ENCODE data around the gene B4GALT5.

Gene B4GALT5

DNA sequence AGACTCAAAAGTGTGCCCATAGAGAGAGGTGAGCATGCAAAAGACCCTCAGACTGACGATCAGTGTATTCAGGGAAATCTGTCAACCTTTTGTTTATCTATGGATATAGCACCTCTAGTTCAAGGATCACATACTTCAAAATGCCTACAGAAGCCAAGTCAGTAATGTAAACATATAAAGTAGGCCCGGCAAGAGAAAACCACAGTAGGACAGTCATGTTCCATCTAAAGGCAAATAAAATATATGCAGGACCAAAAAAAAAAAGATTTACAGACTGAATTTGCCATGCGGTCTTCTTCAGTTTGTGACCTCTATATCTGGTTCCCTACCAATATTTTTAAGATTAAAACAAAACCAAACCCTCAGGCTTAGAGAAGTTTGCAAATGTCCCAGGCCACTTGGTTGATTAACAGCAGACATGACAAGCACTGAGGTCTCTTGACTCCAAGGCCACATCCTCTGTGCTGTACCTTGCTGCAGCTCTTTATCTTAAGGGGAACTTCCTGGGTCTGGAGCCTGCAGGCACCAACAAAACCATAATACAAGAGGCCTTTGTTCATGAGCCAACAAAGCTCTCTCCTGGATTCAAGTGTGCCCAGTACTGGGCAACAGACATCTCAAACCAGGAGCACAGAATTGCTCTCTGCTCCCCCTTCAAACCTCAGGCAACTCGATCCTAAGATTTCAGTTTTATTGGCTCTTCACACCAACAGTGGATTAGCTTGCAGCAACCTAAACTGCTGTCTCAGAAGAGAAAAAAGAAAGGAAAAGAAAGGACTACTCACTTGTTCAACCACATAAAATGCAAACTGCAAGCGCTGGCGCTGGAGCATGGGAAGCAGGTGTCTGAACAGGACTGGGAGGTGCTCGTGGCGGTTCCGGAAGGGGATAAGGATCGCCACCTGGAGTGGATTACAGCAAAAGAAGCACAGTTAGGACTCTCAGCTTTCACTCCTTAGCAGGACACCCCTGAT is 71.7 kb downstream of the B4GALT5 start:
- no peaks in the 10 kb centered on the region for H3K4me1 ChIP-seq (ENCODE audit: insufficient read depth, poor library complexity, severe bottlenecking)
- TF ChIP-seq CTCF (IDR thresholded peaks at IDR 0.05; ENCODE audit: poor library complexity, severe bottlenecking) = no peak
- peaks cover 97% of the 10 kb centered on the region for H3K36me3 ChIP-seq (ENCODE audit: low read depth)
- no peaks in the 10 kb centered on the region for H3K27me3 ChIP-seq (ENCODE audit: insufficient read depth, poor library complexity, severe bottlenecking)
- no peak overlapping the region for H3K27ac ChIP-seq (ENCODE audit: poor library complexity, severe bottlenecking)
- no peaks in the 10 kb centered on the region for H3K9me3 ChIP-seq (ENCODE audit: severe bottlenecking)
- no peak for DNase-seq (ENCODE audit: low spot score)
- no peak for ATAC-seq (ENCODE audit: low read depth)
- H3K4me3 ChIP-seq (ENCODE audit: severe bottlenecking) = no peak overlapping the region

GRCh38 chr20:49637046-49637637 is 76.5 kb downstream of the B4GALT5 start:
- ATAC-seq (ENCODE audit: low read depth) (0 out of 3 replicates have a peak, but pooled peaks have one; percentile 7), DNase-seq (ENCODE audit: low spot score) (no peak)
- Histone ChIP-seq H3K27me3 (ENCODE audit: insufficient read depth, poor library complexity, severe bottlenecking) (no peaks in the 10 kb centered on the region), H3K36me3 (ENCODE audit: low read depth) (peaks cover 84% of the 10 kb centered on the region), H3K27ac (ENCODE audit: poor library complexity, severe bottlenecking) (no peak overlapping the region), H3K9me3 (ENCODE audit: severe bottlenecking) (no peaks in the 10 kb centered on the region), H3K4me1 (ENCODE audit: insufficient read depth, poor library complexity, severe bottlenecking) (no peaks in the 10 kb centered on the region), H3K4me3 (ENCODE audit: severe bottlenecking) (no peak overlapping the region)
- no peak for TF ChIP-seq CTCF (IDR thresholded peaks at IDR 0.05; ENCODE audit: poor library complexity, severe bottlenecking)

DNA sequence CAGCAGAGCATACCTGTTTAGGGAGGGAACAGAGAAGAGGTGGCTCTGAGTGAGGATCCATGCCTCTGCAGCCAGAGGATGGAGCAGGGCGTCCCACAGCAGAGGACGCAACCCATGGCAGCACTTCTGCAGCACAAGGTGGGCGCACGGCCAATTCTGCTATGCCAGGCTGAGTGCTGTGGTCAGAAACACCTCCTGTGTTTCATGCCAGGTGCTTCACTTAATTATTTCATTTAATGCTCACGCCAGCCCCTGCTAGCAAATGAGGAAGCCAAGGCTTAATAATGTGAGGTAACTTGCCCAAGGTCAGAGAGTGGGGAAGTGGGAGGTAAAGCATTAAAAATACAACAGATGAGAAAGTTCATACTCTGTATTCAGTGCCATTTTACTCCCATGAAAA is 77.2 kb downstream of the B4GALT5 start:
- Histone ChIP-seq H3K36me3 (ENCODE audit: low read depth) (peaks cover 77% of the 10 kb centered on the region), H3K4me1 (ENCODE audit: insufficient read depth, poor library complexity, severe bottlenecking) (no peaks in the 10 kb centered on the region), H3K9me3 (ENCODE audit: severe bottlenecking) (no peaks in the 10 kb centered on the region), H3K27me3 (ENCODE audit: insufficient read depth, poor library complexity, severe bottlenecking) (no peaks in the 10 kb centered on the region), H3K4me3 (ENCODE audit: severe bottlenecking) (no peak overlapping the region), H3K27ac (ENCODE audit: poor library complexity, severe bottlenecking) (no peak overlapping the region)
- no peak for ATAC-seq (ENCODE audit: low read depth)
- DNase-seq (ENCODE audit: low spot score) = no peak
- no peak for TF ChIP-seq CTCF (IDR thresholded peaks at IDR 0.05; ENCODE audit: poor library complexity, severe bottlenecking)

DNA sequence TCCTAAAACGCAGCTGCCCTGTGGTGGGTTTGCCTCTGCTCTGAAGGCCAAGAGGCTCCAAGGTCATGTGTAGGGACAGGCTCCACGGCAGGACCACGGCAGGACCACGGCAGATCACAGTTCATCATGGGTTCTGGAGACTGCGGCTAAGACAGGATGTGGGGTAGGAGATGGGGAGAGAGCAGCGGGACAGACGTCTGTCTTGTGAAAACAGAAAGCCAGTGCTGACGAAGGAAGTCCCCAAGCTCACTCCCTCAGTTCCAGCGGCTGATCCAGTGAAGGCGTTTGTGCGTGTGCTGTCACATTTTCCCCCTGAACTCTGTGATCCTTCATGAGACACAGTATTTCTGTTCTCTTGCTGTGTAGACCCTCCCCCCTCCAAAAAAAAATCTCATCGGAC is 77.8 kb downstream of the B4GALT5 start:
- TF ChIP-seq CTCF (IDR thresholded peaks at IDR 0.05; ENCODE audit: poor library complexity, severe bottlenecking) = no peak
- Histone ChIP-seq H3K36me3 (ENCODE audit: low read depth) (peaks cover 71% of the 10 kb centered on the region), H3K27ac (ENCODE audit: poor library complexity, severe bottlenecking) (no peak overlapping the region), H3K27me3 (ENCODE audit: insufficient read depth, poor library complexity, severe bottlenecking) (no peaks in the 10 kb centered on the region), H3K4me1 (ENCODE audit: insufficient read depth, poor library complexity, severe bottlenecking) (no peaks in the 10 kb centered on the region), H3K9me3 (ENCODE audit: severe bottlenecking) (no peaks in the 10 kb centered on the region), H3K4me3 (ENCODE audit: severe bottlenecking) (no peak overlapping the region)
- no peak for ATAC-seq (ENCODE audit: low read depth)
- no peak for DNase-seq (ENCODE audit: low spot score)
